H9 (cell line): ENCODE data around the gene RWDD2A. TPM values are rescaled to one million over a fixed set of nuclear protein-coding genes. Genes with fewer than 3 reads are reported as not detected.

ENCODE experiments used
- DNase-seq: peaks from one replicate; pipeline ENCODE4 v3.0.0-alpha.2; 2017
- H2AFZ ChIP-seq: one replicate; pipeline ENCODE4 v1.6.1; 2013; ENCODE audit warnings: mild to moderate bottlenecking, low read length, control low read depth, moderate library complexity
- H2AK5ac ChIP-seq: 2 replicates; pipeline ENCODE4 v1.6.1; 2013; ENCODE audit warnings: low read length, control low read depth, mixed read lengths; ENCODE audit not compliant: insufficient read length
- H2BK120ac ChIP-seq: one replicate; pipeline ENCODE4 v1.6.1; 2013; ENCODE audit warnings: low read depth, mild to moderate bottlenecking, low read length, control low read depth, inconsistent platforms; ENCODE audit not compliant: poor library complexity, severe bottlenecking
- H2BK12ac ChIP-seq: 2 replicates; pipeline ENCODE4 v1.6.1; 2013; ENCODE audit warnings: low read length, control low read depth, mixed read lengths, low read depth; ENCODE audit not compliant: insufficient read length
- H2BK15ac ChIP-seq: 2 replicates; pipeline ENCODE4 v1.6.1; 2013; ENCODE audit warnings: low read depth, low read length, control low read depth
- H2BK20ac ChIP-seq: one replicate; pipeline ENCODE4 v1.6.1; 2013; ENCODE audit warnings: low read depth, mild to moderate bottlenecking, low read length, control low read depth, inconsistent platforms; ENCODE audit not compliant: poor library complexity, severe bottlenecking
- H2BK5ac ChIP-seq: 2 replicates; pipeline ENCODE4 v1.6.1; 2013; ENCODE audit warnings: low read length, control low read depth, mixed read lengths; ENCODE audit not compliant: insufficient read length
- H3K14ac ChIP-seq: 2 replicates; pipeline ENCODE4 v1.6.1; 2013; ENCODE audit warnings: low read length, control low read depth; ENCODE audit not compliant: insufficient read depth
- H3K18ac ChIP-seq: 2 replicates; pipeline ENCODE4 v1.6.1; 2013; ENCODE audit warnings: low read depth, mild to moderate bottlenecking, mixed read lengths, low read length, control low read depth; ENCODE audit not compliant: insufficient read length
- H3K23ac ChIP-seq: 2 replicates; pipeline ENCODE4 v1.6.1; 2013; ENCODE audit warnings: low read length, control low read depth, mixed read lengths, low read depth; ENCODE audit not compliant: insufficient read length
- H3K23me2 ChIP-seq: 2 replicates; pipeline ENCODE4 v1.6.1; 2013; ENCODE audit warnings: low read depth, mild to moderate bottlenecking, mixed read lengths, low read length, control low read depth; ENCODE audit not compliant: insufficient read length, poor library complexity, severe bottlenecking
- H3K27ac ChIP-seq: 2 replicates; pipeline ENCODE4 v1.5.1; 2013; ENCODE audit warnings: low read length, control low read depth, mixed read lengths, low read depth; ENCODE audit not compliant: insufficient read length
- H3K27me3 ChIP-seq: 2 replicates; pipeline ENCODE4 v1.6.1; 2013; ENCODE audit warnings: low read length, control low read depth, inconsistent platforms; ENCODE audit not compliant: insufficient read depth
- H3K4ac ChIP-seq: 2 replicates; pipeline ENCODE4 v1.6.1; 2013; ENCODE audit warnings: low read depth, mild to moderate bottlenecking, control low read depth, inconsistent platforms, low read length, moderate library complexity
- H3K4me1 ChIP-seq: 2 replicates; pipeline ENCODE4 v1.6.1; 2013; ENCODE audit warnings: low read length, control low read depth, inconsistent platforms; ENCODE audit not compliant: insufficient read depth
- H3K4me2 ChIP-seq: 2 replicates; pipeline ENCODE4 v1.6.1; 2013; ENCODE audit warnings: low read length, control low read depth, mixed read lengths; ENCODE audit not compliant: insufficient read length, insufficient read depth
- H3K56ac ChIP-seq: 2 replicates; pipeline ENCODE4 v1.6.1; 2013; ENCODE audit warnings: low read depth, mild to moderate bottlenecking, mixed read lengths, low read length, control low read depth; ENCODE audit not compliant: insufficient read length
- H3K79me1 ChIP-seq: 2 replicates; pipeline ENCODE4 v1.6.1; 2013; ENCODE audit warnings: low read depth, mild to moderate bottlenecking, moderate library complexity, low read length, control low read depth, inconsistent platforms; ENCODE audit not compliant: insufficient read depth, poor library complexity, severe bottlenecking
- H3K79me2 ChIP-seq: 2 replicates; pipeline ENCODE4 v1.6.1; 2013; ENCODE audit warnings: low read length, control low read depth, inconsistent platforms; ENCODE audit not compliant: insufficient read depth
- H3K9ac ChIP-seq: 2 replicates; pipeline ENCODE4 v1.6.1; 2013; ENCODE audit warnings: low read length, control low read depth, mixed read lengths; ENCODE audit not compliant: insufficient read length; ENCODE audit errors: extremely low read depth
- H3K9me3 ChIP-seq: one replicate; pipeline ENCODE4 v1.6.1; 2013; ENCODE audit warnings: low read depth, low read length, inconsistent platforms; ENCODE audit not compliant: control insufficient read depth
- H3T11ph ChIP-seq: one replicate; pipeline ENCODE4 v1.6.1; 2013; ENCODE audit warnings: mild to moderate bottlenecking, low read length, control low read depth, inconsistent platforms
- H4K20me1 ChIP-seq: one replicate; pipeline ENCODE4 v1.6.1; 2013; ENCODE audit not compliant: control insufficient read depth, insufficient read length, insufficient read depth
- H4K5ac ChIP-seq: 2 replicates; pipeline ENCODE4 v1.6.1; 2013; ENCODE audit warnings: low read depth, mild to moderate bottlenecking, mixed read lengths, low read length, control low read depth; ENCODE audit not compliant: insufficient read length
- H4K8ac ChIP-seq: replicated peaks from 2 replicates; pipeline ENCODE4 v1.6.1; 2013; ENCODE audit warnings: low read length, control low read depth, mixed read lengths, low read depth; ENCODE audit not compliant: insufficient read length
- H4K91ac ChIP-seq: 2 replicates; pipeline ENCODE4 v1.6.1; 2013; ENCODE audit warnings: low read depth, mild to moderate bottlenecking, moderate library complexity, mixed read lengths, low read length, control low read depth; ENCODE audit not compliant: insufficient read length
- H3K27ac Mint-ChIP-seq, 3 experiments: 2 replicates in 2 of 3; 3 replicates in 1 of 3; pipeline ENCODE4 v1.8.0; 2020 to 2021; ENCODE audit warnings: mixed read lengths in 3 of 3, mild to moderate bottlenecking in 1 of 3, moderate library complexity in 1 of 3
- H3K27me3 Mint-ChIP-seq: 2 replicates; pipeline ENCODE4 v1.8.0; 2021; ENCODE audit warnings: low read depth, mild to moderate bottlenecking, moderate library complexity, mixed read lengths
- H3K36me3 Mint-ChIP-seq, 3 experiments: 2 replicates in 2 of 3; 3 replicates in 1 of 3; pipeline ENCODE4 v1.8.0; 2020 to 2021; ENCODE audit warnings: low read depth in 3 of 3, mixed read lengths in 3 of 3; ENCODE audit not compliant: insufficient read depth in 1 of 3
- H3K4me1 Mint-ChIP-seq, 2 experiments: 2 replicates each; pipeline ENCODE4 v1.8.0; 2020; ENCODE audit warnings: mixed read lengths in 2 of 2
- H3K4me3 Mint-ChIP-seq, 2 experiments: 2 replicates in 1 of 2; 3 replicates in 1 of 2; pipeline ENCODE4 v1.8.0; 2020 to 2021; ENCODE audit warnings: mild to moderate bottlenecking in 2 of 2, mixed read lengths in 2 of 2, moderate library complexity in 1 of 2
- H3K9me3 Mint-ChIP-seq, 2 experiments: 2 replicates in 1 of 2; 3 replicates in 1 of 2; pipeline ENCODE4 v1.8.0; 2020; ENCODE audit warnings: mild to moderate bottlenecking in 2 of 2, mixed read lengths in 2 of 2, moderate library complexity in 1 of 2
- CTCF ChIP-seq: fragments of 200-600 bp; sonication (generic); conservative IDR thresholded peaks from 3 replicates; pipeline ENCODE4 v1.8.0; 2021; ENCODE audit warnings: antibody characterized with exemption, mild to moderate bottlenecking
- WGBS: extraction: QIAGEN DNeasy Blood & Tissue Kit; methylation state at CpG from one replicate; pipeline ENCODE4 v1.1.7; 2013; ENCODE audit warnings: missing lambda C conversion rate, low lambda C conversion rate, mixed read lengths; ENCODE audit not compliant: insufficient read length; ENCODE audit errors: extremely low coverage; 5-methylcytosine and 5-hydroxymethylcytosine counted together
- total RNA-seq: library from RNA; stranded (reverse); gene quantifications from 2 replicates; pipeline ENCODE4 v1.2.1, GENCODE V29; 2021

Gene RWDD2A
- total RNA-seq, 1 experiment from 2014 or later = 3.2 TPM

GRCh38 chr6:83231146-83231545 is 38.0 kb downstream of the RWDD2A start:
- H2AK5ac ChIP-seq = no peak overlapping the region
- no peaks in the 10 kb centered on the region for H3K27me3 ChIP-seq
- H3K4ac ChIP-seq = no peak overlapping the region
- no CpG with 5 or more reads among the region's 1 CpG for WGBS
- H3K4me2 ChIP-seq = no peak overlapping the region
- H3K79me1 ChIP-seq = no peaks in the 10 kb centered on the region
- no peaks in the 10 kb centered on the region for H3K23me2 ChIP-seq
- no peak overlapping the region for H3T11ph ChIP-seq
- no peak overlapping the region for H2AFZ ChIP-seq
- H2BK15ac ChIP-seq = no peak overlapping the region
- H3K9me3 ChIP-seq = no peaks in the 10 kb centered on the region
- H2BK5ac ChIP-seq = no peak overlapping the region
- no peaks in the 10 kb centered on the region for H3K36me3 Mint-ChIP-seq
- no peaks in the 10 kb centered on the region for H4K20me1 ChIP-seq
- TF ChIP-seq CTCF = no peak
- H3K56ac ChIP-seq = no peak overlapping the region
- no peaks in the 10 kb centered on the region for H3K4me1 Mint-ChIP-seq
- H2BK12ac ChIP-seq = no peak overlapping the region
- H3K27ac ChIP-seq = no peak overlapping the region
- H3K27ac Mint-ChIP-seq = no peak overlapping the region
- H3K27me3 Mint-ChIP-seq = no peaks in the 10 kb centered on the region
- H3K14ac ChIP-seq = no peak overlapping the region
- H3K9me3 Mint-ChIP-seq = no peaks in the 10 kb centered on the region
- H3K4me3 Mint-ChIP-seq = no peak overlapping the region
- no peak overlapping the region for H4K5ac ChIP-seq
- H4K8ac ChIP-seq = no peak overlapping the region
- no peak for DNase-seq
- H3K79me2 ChIP-seq = no peaks in the 10 kb centered on the region
- H2BK120ac ChIP-seq = no peak overlapping the region
- no peak overlapping the region for H3K23ac ChIP-seq
- no peak overlapping the region for H3K9ac ChIP-seq
- no peak overlapping the region for H4K91ac ChIP-seq
- no peaks in the 10 kb centered on the region for H3K4me1 ChIP-seq
- no peak overlapping the region for H2BK20ac ChIP-seq
- H3K18ac ChIP-seq = no peak overlapping the region
